Measurements from ENCODE around the gene SLC39A1. TPM values are rescaled to one million over a fixed set of nuclear protein-coding genes. Genes with fewer than 3 reads are reported as not detected.
"Not testable (repeated sequence)": the region's sequence is repeated elsewhere in the genome, so short reads cannot be mapped to it uniquely, and the experiment has no call there.

Gene SLC39A1
- total and polyA plus RNA-seq, 5 experiments from 2014 or later, result 14.7 to 35.2 (median 29.5) TPM

DNA sequence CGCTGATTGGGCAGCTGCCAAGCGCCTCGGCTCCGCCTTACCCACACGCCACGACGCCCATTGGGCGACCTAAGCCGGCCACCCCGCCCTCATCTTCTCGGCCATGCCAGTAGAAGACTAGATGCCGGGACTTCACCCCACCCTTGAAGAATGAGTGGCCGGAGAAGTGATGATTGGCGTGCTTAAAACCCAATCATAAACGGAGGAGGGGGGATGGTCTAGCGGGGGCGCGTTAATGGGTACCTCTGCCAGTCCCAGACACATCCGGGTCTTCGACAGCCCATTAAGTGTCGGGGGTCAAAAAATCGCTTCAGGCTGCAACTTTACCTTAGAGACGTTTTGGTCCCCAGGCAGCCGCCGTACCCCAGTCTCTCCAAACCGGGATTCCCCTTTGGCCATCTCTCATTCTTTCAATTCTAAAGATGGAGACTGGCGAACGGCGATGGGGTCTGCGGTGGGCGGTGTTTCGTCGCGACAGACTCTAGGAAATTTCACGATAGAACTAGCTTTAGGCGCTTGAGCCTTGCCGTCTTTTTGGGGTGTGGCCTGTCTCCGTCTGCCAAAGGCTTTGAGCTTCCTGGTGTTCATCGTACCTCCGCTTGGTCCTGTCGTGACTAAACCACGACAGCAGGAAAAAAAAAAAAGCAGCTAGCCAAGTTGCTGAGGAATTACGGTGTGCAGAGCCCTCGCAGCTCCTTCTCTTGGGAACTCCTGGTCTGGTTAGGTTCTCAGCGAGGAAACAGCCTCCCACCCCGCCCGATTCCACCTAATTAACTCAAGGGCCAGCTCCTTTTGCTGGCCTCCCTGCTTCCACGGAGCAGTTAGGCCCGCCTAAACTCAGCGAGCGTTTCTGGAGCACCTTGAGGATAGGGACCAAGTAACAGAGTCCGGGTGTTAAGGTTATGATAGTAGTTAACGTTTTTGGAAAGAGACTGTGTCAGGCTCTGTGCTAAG is 40.1 kb downstream of the SLC39A1 start, which contains the start of gene GATAD2B:
Gene GATAD2B, minus strand, starts transcription at position 1 of the 954 bp plus-strand sequence. CDS start 94,625 bp downstream, outside the sequence.
- Mint-ChIP-seq H3K27me3 (peaks cover 0 to 3% (median 0%) of the 10 kb centered on the region in 5 donors), H3K4me1 (peaks cover 25 to 56% (median 45%) of the 10 kb centered on the region in 4 donors), H3K9me3 (peaks cover 0 to 2% (median 0%) of the 10 kb centered on the region in 9 donors), H3K4me3 (peak within 1 kb of the TSS; percentile 80 to 97 (median 94)), H3K27ac (peak within 1 kb of the TSS; percentile 93 to 99 (median 97)), H3K36me3 (peaks cover 0 to 14% (median 0%) of the 10 kb centered on the region in 3 donors)
- ATAC-seq (peak; percentile 92), DNase-seq (peak; percentile 94 to 100 (median 99))
- POLR2A ChIA-PET, result interaction anchor here (0.5 to 12.6 kb wide), 27 partner anchors 9 to 413 kb away, joined by 3 to 211 read pairs (median 5); partner anchors contain the start of genes CHTOP, CREB3L4, CRTC2 and DENND4B

DNA sequence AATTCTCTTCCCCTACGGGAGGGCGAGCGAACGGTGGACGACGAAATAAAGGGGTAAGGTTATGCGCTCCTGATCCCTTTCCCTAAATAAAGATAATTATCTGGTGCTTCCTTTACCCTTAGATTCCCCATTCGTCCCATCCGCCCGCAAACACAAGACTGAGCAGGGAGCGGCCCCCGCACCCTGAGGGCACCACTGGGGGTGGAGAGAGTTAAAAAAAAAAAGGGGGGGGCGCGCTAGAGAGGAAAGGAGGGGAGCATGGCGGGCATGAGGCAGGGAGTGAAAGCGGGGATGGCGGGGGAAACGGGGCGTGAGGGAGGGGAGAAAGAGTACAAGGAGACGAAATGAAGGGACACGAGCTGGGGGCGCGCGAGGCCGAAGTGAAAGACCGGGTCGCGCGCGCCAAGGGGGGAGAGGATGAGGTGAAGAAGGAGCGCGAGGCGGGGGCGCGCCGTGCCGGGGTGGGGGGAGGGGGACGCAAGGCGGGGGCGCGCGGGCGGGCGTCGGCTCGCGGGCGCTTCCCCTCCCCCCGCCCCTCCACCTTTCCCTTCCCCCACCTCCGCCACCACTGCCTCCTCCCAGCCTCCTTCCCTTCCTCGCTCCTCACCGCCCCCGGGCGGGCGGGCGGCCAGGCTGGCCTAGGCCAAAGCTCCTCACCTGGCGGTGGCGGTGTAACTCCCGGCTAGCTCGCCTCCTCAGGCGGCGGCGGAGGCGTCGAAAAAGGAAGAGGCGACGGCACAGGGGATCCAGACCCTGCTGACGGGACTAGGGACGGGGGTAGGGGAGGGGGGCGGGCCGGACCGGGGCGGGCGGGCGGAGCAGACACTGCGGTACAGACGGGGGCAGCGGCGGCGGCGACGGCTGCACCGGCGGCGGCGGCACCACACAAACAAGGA is 41.0 kb downstream of the SLC39A1 start:
- Mint-ChIP-seq H3K36me3 (peaks cover 0 to 23% (median 0%) of the 10 kb centered on the region in 3 donors), H3K4me1 (peaks cover 27 to 62% (median 50%) of the 10 kb centered on the region in 4 donors), H3K27me3 (peaks cover 0 to 3% (median 0%) of the 10 kb centered on the region in 5 donors), H3K9me3 (peaks cover 0 to 2% (median 0%) of the 10 kb centered on the region in 9 donors), H3K4me3 (peak overlapping the region; percentile 80 to 97 (median 94)), H3K27ac (peak overlapping the region; percentile 93 to 99 (median 97))
- peak in 5 of 10 donors; percentile 23 to 57 (median 52) for DNase-seq
- peak; percentile 1 to 26 for ATAC-seq
- POLR2A ChIA-PET, result interaction anchor here (0.5 to 12.6 kb wide), 26 partner anchors 11 to 298 kb away, joined by 3 to 211 read pairs (median 4); partner anchors contain the start of genes CREB3L4, CRTC2, DENND4B and JTB

- H3K4me1 Mint-ChIP-seq, result peaks cover 27 to 64% (median 53%) of the 10 kb centered on the region in 4 donors
- peaks cover 0 to 3% (median 0%) of the 10 kb centered on the region in 5 donors for H3K27me3 Mint-ChIP-seq
These were observed 41.6 kb downstream of the SLC39A1 start for GRCh38 chr1:153921803-153922075.

DNA sequence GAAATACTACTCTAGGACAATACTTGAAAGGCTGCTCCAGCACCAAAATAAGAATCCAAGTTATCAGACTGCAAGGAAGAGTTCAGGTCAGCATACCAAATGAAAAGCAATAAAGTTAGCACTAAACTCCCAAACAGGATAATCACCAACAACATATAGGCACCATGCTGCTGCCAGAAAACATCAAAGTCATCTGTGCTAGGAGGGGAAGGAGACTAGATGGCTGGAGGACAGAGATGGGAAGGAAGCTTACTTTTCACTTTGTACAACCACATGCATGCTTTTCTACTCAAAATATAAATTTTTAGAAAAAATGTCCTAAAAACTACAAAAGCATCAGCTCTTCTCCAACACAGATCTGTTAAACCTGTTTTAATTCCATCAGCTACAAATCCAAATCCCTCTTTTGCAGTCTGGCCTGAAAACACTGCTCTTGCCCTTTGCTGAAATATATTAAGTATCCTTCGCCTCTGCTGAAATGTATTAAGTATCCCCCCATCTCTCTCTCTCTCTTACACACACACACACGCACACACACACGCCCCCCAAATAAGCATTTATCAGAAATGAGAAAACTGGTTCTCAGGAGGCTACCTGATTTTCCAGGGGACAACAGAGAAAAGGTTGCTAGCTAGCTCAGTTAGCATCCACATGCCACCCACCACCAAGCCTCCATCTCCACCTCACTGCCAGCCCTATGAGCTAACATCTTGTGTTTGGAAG is 42.1 kb downstream of the SLC39A1 start:
- peak overlapping the region; percentile 79 to 98 (median 94) for H3K27ac Mint-ChIP-seq
- DNase-seq (no peak), ATAC-seq (no peak)
- H3K4me3 Mint-ChIP-seq, result peak overlapping the region; percentile 80 to 97 (median 92)
- POLR2A ChIA-PET, result interaction anchor here (0.7 to 12.6 kb wide), 11 partner anchors 10 to 300 kb away, joined by 3 to 211 read pairs (median 7); partner anchors contain the start of genes CREB3L4, CRTC2, DENND4B and JTB
- H3K4me1 Mint-ChIP-seq, result peaks cover 28 to 66% (median 56%) of the 10 kb centered on the region in 4 donors
- H3K36me3 Mint-ChIP-seq, result peaks cover 0 to 27% (median 0%) of the 10 kb centered on the region in 3 donors
- peaks cover 0 to 3% (median 0%) of the 10 kb centered on the region in 5 donors for H3K27me3 Mint-ChIP-seq
- peaks cover 0 to 2% (median 0%) of the 10 kb centered on the region in 9 donors for H3K9me3 Mint-ChIP-seq

More at GRCh38 chr1:153921803-153922075, 41.6 kb downstream of the SLC39A1 start:
- ATAC-seq (no peak), DNase-seq (peak in 2 of 10 donors; percentile 7 to 15)
- Mint-ChIP-seq H3K4me3 (peak overlapping the region; percentile 80 to 97 (median 92)), H3K9me3 (peaks cover 0 to 2% (median 0%) of the 10 kb centered on the region in 9 donors), H3K27ac (peak overlapping the region; percentile 79 to 98 (median 94)), H3K36me3 (peaks cover 0 to 25% (median 0%) of the 10 kb centered on the region in 3 donors)
- POLR2A ChIA-PET, result interaction anchor here (0.6 to 12.6 kb wide), 16 partner anchors 11 to 299 kb away, joined by 3 to 211 read pairs (median 4); partner anchors contain the start of genes CREB3L4, CRTC2, DENND4B and JTB

DNA sequence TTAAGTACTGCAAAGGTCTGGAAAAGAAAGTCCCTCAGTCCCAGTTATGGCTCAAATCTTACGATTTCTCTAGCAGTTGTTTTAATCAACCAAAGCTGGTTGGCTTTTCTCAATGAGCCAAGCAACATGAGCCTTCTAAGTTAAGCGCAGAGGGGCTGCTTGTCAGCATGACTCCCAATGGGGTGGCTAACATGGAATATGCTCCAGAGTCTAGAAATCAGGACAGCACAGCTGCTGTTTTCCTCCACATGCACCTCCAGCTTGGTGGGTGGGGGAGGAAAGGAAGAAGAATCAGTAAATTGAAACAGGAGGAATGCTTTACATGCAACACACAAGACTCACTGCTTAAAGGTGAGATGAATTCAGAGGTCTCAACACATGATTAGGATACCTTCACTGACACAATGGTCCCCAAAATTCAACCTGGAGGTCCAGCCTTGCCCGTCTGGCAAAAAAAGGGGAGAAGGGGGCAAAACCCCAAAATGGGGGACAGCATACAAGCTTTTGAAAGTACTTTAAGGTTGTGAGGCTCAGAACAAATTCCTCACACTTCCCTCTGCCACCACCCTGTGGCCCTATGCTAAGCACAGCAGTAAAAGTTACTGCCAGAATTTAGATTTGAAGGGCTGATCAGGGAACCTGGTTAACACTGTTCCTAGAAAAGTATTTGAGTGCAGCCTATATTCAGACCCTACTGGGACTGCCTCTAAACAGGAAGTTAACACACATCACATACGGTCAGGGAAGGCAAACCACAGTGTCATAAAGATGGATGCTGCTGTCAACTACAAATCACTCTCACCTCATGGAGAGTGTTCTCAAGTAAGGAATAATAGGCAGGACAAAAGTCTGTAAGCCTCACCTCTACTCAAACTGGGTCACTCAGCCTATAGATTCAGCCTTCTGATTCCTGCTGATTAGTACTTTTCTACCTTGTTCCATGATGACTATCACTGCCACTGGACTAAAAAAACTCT is 43.2 kb downstream of the SLC39A1 start:
- H3K27me3 Mint-ChIP-seq, result peaks cover 0 to 3% (median 0%) of the 10 kb centered on the region in 5 donors

GRCh38 chr1:153916297-153916696 is 47.0 kb downstream of the SLC39A1 start:
- peaks cover 0 to 47% (median 2%) of the 10 kb centered on the region in 3 donors for H3K36me3 Mint-ChIP-seq
- DNase-seq, result no peak
- no peaks in the 10 kb centered on the region for H3K9me3 Mint-ChIP-seq
- ATAC-seq, result no peak
- peak overlapping the region in 2 of 10 donors; percentile 0 to 10 for H3K4me3 Mint-ChIP-seq
- peak overlapping the region in 5 of 10 donors; percentile 4 to 81 (median 31) for H3K27ac Mint-ChIP-seq
- POLR2A ChIA-PET, result interaction anchor here (1.2 kb wide), 1 partner anchor 28 kb away, joined by 5 read pairs; no protein-coding TSS in a partner anchor
- peaks cover 24 to 79% (median 71%) of the 10 kb centered on the region in 4 donors for H3K4me1 Mint-ChIP-seq
- no peaks in the 10 kb centered on the region for H3K27me3 Mint-ChIP-seq

More for the DNA sequence above, 43.2 kb downstream of the SLC39A1 start:
- peaks cover 30 to 67% (median 62%) of the 10 kb centered on the region in 4 donors for H3K4me1 Mint-ChIP-seq
- H3K27ac Mint-ChIP-seq, result peak overlapping the region; percentile 17 to 97 (median 86)
- ATAC-seq (no peak), DNase-seq (peak in 3 of 10 donors; percentile 31 to 39 (median 33))
- peaks cover 0 to 2% (median 0%) of the 10 kb centered on the region in 9 donors for H3K9me3 Mint-ChIP-seq
- POLR2A ChIA-PET, result interaction anchor here (0.8 to 12.6 kb wide), 7 partner anchors 11 to 137 kb away, joined by 3 to 211 read pairs (median 7); partner anchors contain the start of genes CRTC2, DENND4B, JTB and RPS27
- H3K36me3 Mint-ChIP-seq, result peaks cover 0 to 36% (median 0%) of the 10 kb centered on the region in 3 donors
- peak overlapping the region; percentile 80 to 97 (median 92) for H3K4me3 Mint-ChIP-seq

- no peaks in the 10 kb centered on the region for H3K9me3 Mint-ChIP-seq
- H3K4me1 Mint-ChIP-seq, result peaks cover 10 to 54% (median 43%) of the 10 kb centered on the region in 4 donors
- no peaks in the 10 kb centered on the region for H3K27me3 Mint-ChIP-seq
- H3K27ac Mint-ChIP-seq, result peak overlapping the region in 8 of 10 donors; percentile 11 to 65 (median 28)
- peak overlapping the region in 4 of 10 donors; percentile 14 to 49 (median 40) for H3K4me3 Mint-ChIP-seq
- H3K36me3 Mint-ChIP-seq, result peaks cover under 1 to 41% (median 2%) of the 10 kb centered on the region in 3 donors
- DNase-seq (no peak), ATAC-seq (no peak)
- POLR2A ChIA-PET, result no interaction called here
These were observed 51.0 kb downstream of the SLC39A1 start for GRCh38 chr1:153912349-153912748.

GRCh38 chr1:153910560-153910959 is 52.8 kb downstream of the SLC39A1 start:
- H3K9me3 Mint-ChIP-seq, DNase-seq, ATAC-seq, H3K27me3 Mint-ChIP-seq: not testable (repeated sequence)
- Mint-ChIP-seq H3K36me3 (peaks cover 4 to 43% (median 7%) of the 10 kb centered on the region in 3 donors), H3K27ac (peak overlapping the region in 2 of 10 donors; percentile 9 to 43), H3K4me1 (peaks cover 13 to 60% (median 47%) of the 10 kb centered on the region in 4 donors), H3K4me3 (peak overlapping the region in 3 of 10 donors; percentile 6 to 49 (median 32))
- POLR2A ChIA-PET, result interaction anchor here (1.2 kb wide), 1 partner anchor 11 kb away, joined by 4 read pairs; no protein-coding TSS in a partner anchor

All from naive thymus-derived CD8-positive, alpha-beta T cell (primary cell).